Nucleus accumbens (tissue), 56 donors: ENCODE results near the gene VN1R5.
A peak's percentile ranks its signal among the peaks of the same experiment; 100 is the strongest.
"Not testable (repeated sequence)": the region's sequence is repeated elsewhere in the genome, so short reads cannot be mapped to it uniquely, and the experiment has no call there.

Experiments
- DNase-seq, 56 donors: peaks; one replicate each; lab custom pipeline; 2025; lab: John Stamatoyannopoulos, UW

Gene VN1R5

DNA sequence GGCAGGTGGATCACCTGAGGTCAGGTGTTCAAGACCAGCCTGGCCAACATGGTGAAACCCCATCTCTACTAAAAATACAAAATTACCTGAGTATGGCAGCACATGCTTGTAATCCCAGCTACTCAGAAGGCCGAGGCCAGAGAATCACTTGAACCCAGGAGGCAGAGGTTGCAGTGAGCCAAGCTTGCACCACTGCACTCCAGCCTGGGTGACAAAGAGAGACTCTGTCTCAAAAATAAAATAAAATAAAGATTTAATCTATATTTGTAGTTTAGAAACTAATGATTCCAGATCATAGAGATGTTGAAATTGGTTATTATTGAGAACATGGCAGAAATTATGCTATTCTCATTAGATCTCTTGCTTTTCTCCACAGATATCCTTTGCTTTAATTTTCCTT, at the start of gene VN1R5:
TSS of gene VN1R5 (plus strand) at position 301 of the 400 bp plus-strand sequence.
- DNase-seq: not testable (repeated sequence)

DNA sequence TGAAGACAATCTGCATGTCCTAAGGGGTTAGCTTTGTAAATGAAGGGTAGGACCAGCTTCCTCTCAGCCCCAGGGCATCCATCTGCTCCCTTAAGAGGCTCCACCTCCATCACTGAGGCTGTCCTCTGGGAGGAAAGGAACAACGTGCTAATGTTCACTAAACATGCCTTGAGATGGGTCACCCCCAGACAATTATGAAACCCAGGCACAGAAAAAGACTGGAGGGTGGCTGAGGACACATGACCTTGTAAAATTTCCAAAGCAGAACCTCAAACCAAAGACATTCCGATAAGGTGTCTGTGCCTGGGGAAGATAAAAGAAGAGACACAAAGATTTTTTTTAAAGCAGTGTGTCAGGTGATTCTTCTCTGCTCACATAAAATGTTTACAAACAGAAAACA, 46.5 kb upstream of the VN1R5 start:
- DNase-seq: no peak

DNA sequence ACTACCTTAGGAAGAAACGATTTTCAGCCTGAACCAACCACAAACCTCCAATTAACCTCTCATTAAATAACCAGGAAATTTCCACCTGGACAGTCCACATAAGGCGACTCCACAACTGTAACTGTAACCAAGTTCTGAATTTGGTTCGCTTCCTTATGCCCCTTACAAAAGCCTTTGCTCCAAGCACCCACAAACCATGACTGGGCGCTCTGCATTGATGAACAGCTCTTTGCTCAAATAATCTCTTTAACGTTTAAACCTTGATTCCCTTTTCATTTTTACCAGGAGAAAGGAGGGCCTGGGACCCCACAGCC, 45.9 kb upstream of the VN1R5 start:
- no peak for DNase-seq

DNA sequence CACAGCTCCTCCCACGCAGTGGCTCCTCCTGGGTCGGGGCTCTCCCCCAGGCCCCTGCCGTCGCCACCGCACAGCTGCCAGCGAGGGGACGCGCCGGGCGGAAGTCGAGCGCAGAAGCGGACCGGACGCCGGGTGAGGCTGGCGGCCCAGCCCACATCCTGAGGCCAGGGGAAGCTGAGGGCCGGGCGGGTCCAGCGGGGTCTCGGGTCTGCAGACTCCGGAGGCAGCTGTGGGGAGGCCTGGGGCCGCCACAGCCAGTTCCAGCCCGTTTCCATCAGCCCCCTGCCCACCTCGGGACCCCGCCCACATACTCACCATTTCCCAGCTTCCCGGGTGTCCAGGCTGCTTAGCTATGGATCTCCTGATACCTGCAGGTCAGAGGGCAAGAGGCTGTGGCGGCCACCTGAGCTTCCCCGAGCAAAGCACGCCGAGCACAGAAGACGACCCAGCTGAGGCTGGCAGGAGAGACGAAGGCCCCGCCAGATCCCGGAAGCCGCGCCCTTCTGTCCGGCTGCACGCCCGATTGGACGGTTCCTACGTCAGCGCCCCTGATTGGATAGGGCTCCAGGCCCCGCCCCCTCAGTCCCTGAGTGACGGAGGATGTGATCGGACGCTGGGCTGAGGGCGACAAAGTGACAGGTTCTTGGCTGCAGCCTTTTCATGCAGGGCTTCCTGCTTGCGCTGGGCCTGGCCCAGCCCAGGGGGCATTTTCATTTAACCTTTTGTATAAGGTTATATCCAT, 45.3 kb upstream of the VN1R5 start:
- peak; percentile 49 to 98 (median 93) for DNase-seq

DNA sequence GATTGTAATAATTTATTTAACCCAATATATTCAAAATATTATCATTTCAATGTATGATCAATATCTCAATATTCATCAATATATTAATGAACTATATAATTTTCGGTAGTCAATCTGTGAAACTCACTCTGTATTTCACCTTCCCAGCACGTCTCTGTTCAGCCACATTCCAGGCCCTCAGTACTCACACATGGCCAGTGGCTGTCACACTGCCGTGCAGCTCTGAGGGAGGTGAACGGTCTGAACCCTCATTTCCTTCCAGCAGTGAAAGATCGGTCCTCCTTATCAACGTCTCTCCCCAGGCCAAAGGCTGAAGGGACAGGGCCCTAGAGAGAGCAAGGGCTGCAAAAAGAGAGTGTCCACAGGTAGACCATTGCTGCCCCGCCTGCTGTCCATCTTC, 44.5 kb upstream of the VN1R5 start:
- DNase-seq: no peak

DNA sequence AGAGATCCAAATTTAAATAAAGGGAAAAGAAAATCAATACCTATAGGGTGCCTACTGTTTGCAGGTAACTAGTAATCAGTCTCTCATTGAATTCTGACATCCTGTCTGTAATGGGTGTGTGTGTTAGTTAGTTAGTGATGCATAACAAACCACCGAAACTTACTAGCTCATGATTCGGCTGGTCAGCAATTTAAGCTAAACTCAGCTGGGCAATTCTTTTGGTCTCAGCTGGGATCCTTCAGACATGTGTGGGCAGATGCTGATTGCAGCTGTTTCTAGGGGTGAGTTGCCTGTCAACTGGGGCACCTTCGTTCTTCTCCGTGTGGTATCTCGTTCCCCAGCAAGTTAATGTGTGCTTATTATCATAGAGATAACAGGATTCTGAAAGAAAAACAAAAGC, 43.9 kb upstream of the VN1R5 start:
- DNase-seq: no peak

DNA sequence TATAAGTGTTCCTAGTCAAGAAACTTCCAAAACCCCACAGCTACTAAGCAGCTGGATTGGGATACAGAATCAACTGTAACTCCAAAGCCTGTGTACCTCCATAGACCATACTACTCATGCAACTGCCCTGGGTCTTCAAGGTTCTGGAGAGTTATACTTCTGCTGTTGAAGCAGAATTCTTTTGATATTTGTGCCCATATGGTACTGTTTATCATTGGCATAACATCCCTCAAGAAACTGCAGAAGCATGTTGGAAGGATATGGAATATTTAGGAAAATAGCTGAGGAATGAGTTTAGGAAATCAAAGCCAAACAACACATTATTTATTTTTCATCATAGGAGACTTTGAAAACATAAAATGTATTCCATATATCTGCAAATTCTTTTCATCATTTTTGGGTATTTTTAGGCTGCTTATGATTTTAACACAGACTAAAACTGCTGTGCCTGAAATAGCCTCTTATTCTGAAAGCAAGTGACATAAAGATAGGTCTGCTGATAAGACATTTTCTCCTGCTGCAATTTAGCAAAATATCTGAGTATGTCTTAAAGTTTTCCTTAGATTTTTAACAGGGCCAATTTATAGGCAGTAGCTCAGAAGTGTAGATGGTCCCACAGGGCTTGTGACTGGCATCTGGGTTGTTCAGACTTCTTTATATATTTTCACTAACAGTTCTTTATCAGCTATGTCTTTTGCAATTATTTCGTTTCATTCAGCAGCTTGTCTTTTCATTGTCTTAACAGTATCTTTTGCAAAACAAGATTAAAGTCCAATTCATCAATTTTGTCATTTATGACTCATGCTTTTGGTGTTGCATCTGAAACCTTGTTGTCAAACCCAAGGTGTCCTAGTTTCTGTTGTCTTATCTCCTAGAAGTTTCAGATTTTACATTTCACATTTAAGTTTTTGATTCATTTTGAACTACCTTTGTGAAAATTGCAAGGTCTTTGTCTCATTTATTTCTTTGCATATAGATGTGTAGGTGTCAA, 43.0 kb upstream of the VN1R5 start:
- DNase-seq: no peak

DNA sequence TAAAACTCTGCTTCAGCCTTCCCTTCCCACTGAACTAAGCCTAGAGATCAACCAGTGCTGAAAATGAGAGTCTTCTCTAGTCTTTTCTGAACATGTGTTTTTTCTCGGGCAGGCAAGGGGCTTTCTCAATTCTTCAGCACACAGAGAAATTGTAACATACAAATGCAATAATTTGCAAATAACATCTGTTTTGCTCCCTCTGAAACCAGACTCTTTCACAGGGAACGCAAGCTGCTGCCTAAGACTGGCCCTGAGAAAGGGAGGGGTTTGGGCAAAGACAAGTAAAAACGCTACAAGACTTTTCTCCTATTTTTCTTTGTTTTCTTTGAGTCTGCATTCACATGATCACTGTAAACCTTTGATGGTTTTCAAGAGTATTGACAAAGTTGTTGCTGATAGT, 39.6 kb upstream of the VN1R5 start:
- DNase-seq: no peak

DNA sequence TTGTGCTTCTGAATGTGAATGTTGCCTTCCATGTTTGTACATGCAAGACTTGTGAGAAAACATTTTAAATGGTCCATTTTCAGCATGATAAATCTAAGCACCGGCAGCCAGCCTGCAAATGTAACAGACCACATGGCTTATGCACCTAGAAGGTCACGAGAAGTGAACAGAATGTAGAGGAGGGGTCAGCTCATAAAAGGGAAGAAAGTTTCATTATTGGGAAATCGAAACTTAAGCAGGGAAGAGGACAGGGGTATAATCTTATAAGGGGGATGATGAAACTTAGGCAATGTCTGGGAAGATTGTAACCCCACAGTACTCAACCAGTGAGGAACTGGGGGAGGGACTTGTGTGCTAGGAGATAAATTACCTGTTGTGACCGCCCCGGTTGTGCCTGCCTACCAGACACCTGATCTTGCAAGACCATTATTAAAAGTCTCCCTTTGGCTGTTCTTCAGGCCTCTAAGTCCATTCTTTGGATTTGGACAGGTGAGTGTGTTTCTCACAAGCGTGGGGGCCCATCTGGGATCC, 37.7 kb upstream of the VN1R5 start:
- no peak for DNase-seq

DNA sequence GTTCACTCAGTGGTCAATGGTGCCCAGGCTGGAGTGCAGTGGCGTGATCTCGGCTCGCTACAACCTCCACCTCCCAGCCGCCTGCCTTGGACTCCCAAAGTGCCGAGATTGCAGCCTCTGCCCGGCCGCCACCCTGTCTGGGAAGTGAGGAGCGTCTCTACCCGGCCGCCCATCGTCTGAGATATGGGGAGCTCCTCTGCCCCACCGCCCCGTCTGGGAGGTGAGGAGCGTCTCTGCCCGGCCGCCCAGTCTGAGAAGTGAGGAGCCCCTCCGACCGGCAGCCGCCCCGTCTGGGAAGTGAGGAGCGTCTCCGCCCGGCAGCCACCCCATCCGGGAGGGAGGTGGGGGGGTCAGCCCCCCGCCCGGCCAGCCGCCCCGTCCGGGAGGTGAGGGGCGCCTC, 35.6 kb upstream of the VN1R5 start:
- not testable (repeated sequence) for DNase-seq

DNA sequence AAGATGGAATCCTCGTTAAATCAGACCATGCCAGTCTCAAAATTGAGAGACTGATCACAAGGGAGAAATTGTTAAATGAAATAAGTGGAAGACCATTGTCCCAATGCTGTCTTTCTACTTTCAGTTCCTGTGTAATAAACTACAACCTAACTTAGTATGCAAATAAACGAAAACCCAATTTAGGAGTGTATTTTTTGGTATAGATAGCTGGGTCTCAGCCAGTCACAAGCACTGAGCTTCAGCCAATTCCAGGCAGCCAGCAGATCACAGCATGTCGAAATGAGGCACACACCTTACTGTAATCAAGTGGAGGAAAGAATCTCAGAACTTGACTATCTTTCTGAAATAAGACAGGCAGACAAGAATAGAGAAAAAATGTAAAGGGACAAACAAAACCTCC, 33.0 kb upstream of the VN1R5 start:
- no peak for DNase-seq

DNA sequence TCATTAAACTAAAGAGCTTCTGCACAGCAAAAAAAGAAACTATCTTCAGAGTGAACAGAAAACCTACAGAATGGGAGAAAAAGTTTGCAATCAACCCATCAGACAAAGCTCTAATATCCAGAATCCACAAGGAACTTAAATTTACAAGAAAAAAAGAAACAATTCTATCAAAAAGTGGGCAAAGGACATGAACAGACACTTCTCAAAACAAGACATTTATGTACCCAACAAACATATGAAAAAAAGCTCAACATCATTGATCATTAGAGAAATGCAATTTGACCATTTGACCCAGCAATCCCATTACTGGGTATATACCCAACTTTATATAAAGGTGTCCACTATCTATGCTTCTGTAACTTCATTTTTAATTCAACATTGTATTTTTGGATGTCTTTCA, 31.1 kb upstream of the VN1R5 start:
- no peak for DNase-seq

DNA sequence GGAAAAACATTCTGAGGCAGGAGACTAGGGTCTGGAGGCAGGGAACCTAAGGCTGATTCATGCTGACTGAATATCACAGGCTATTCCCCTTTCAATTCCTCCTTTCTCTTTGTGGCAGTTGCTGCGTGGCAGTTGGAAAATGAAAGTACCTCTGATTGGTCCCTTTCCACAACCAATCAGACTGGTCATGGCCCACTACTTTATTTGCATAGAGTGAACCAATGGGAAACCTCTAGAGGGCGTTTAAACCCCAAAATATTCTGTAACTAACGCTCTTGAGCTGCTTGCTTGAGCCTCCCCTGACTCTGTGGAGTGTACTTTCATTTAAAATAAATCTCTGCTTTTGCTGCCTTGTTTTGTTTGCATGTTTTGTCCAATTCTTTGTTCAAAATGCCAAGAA, 27.7 kb upstream of the VN1R5 start:
- no peak for DNase-seq

DNA sequence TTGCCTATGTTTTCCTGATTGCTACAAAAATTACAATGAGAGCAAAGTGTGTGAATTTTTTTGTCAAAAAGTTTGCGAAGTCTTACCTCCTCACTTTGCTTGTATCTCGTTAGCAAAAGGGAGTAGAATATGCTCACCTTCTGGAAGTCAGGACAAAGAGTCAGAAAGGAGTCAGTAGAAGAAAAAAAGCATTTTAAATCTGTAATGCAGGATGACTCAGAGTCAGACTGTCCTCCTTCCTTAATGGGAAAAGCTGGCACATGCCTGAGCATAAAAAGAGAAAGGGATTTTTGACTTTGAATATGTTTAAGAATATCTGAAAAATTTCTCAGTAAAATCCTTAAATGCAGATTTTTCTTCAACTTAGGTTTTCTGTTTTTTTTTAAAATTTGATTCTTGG, 14.2 kb upstream of the VN1R5 start:
- DNase-seq: no peak

DNA sequence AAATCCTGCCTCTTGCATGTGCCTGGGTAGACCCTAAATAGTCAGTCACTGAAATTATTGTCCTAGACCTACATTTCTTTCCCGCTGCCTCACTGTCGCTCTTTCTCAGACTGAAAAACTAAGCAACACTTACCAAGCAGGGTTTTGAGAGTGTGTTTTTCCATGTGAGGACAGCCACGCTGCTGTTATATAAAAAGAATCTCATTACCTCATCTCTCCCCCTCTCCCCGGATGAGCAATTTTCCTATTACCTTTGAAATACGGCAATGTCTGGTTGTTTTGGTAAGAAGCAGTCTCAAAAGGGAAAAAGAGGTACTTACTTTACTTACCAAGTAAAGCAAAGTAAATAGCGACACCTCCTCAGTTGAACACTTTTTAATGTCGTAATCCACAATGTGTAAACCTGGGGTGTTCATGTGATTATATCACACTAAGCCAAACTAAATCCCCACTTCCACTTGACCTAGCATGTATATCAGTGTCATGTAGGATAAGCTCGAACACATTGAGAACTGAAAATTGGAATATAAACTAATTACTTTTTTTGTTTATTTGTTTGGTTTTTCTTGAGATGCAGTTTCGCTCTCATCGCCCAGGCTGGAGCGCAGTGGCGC, 12.2 kb upstream of the VN1R5 start:
- peak in 1 of 56 donors; percentile 14 for DNase-seq

DNA sequence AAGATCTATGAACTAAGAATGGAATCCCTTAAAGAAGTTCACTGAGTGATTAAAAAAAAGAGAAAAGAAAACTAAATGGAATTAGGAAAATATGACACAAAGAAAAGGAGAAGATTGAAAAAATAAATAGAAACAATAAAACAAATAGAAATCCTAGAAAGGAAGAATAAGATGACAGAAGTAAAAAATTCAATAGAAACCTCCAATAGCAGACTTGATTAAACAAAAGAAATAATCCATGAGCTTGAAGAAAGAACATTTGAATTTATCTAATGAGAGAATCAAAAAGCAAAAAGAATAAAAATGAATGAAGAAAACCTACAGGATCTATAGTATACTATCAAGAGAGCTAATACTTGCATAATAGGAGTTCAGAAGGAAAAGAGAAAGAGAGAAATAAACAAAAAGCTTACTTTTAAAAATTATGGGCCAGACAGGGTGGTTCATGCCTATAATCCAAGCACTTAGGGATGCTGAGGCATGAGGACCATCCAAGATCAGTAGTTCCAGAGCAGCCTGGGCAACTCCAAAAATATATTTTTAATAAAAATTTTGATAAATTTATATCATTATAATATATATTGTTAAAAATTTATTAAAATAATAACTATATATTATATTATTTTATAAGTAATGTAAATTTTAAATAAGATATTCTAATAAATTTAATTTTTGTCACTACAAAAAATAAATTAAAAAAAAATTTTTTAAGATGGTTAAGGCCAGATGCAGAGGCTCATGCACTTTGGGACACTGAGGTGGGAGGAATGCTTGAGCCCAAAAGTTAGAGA, 9.4 kb upstream of the VN1R5 start:
- DNase-seq: no peak

DNA sequence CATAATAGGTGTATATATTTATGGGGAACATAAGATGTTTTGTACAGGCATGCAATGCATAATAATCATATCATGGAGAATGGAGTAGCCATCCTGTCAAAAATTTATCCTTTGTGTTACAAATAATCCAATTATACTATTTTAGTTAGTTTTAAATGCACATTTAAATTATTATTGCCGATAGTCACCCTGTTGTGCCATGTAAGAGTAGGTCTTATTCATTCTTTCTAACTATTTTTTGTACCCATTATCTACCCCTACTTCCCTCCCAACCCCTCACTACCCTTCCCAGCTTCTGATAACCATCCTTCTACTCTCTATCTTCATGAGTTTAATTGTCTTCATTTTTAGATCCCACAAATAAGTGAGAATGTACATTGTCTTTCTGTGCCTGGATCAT, 8.3 kb upstream of the VN1R5 start:
- no peak for DNase-seq

DNA sequence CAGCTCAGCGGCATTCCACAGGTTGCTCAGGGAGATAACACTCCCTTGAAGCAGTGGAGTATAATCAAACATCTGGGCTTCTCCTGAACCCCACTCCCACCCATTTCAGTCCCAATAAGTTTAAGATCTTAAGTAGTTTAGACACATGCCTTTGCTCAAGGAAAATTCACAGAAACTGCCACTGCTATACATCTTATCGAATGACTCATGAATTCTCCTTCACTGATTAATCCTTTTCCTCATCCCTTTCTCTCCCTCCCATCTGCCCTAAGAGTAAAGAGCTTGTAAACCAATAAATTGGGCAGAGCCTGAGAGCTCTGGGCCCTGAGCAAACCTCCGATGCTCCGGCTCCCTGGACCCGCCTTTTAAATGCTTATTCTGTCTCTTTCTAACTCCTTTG, 10.2 kb downstream of the VN1R5 start:
- DNase-seq: no peak

DNA sequence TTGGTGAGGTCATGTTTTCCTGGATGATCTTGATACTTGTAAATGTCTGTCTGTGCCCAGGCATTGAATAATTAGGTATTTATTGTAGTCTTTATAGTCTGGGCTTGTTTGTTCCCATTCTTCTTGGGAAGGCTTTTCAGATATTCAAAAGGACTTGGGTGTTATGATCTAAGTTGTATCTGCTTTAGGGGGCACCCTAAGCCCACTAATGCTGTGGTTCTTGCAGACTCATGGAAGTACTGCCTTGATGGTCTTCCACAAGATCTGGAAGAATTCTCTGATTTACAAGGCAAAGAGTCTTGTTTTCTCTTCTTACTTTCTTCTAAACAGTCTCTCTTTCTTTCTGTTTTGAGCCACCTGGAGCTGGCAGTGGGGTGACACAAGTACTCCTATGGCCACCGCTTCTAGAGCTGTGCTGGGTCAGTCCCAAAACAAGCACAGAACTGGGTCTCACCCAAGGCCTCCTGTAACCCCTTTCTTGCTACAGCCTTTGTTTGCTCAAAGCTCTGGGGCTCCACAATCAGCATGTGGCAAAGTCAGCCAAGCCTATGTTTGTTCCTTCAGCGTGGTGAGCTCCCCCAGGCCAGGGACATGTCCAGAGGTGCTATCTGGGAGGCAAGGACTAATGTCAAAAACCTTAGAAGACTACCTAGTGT, 12.6 kb downstream of the VN1R5 start:
- DNase-seq: no peak

DNA sequence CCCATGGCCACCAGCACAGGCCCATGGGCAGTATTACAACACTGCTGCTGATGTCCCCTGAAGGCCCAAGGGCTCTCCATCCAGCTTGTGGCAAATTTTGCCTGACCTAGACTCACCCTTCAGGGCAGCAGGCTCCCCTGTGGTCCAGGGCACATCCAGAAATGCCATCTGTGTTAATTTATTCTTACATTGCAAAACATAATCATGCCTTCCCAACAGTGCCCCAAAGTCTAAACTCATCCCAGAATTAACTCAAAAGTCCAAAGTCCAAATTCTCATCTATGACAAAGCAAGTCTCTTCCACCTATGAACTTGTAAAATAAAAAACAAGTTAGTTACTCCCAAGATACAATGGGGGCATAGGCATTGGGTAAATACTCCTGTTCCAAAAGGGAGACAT, 13.3 kb downstream of the VN1R5 start:
- no peak for DNase-seq
